ENCODE data around the gene RAD18. TPM values are rescaled to one million over a fixed set of nuclear protein-coding genes. Genes with fewer than 3 reads are reported as not detected.

The RAD18 gene
- total and polyA plus RNA-seq, 7 donors: 3.5 to 25.8 (median 6.4) TPM

DNA sequence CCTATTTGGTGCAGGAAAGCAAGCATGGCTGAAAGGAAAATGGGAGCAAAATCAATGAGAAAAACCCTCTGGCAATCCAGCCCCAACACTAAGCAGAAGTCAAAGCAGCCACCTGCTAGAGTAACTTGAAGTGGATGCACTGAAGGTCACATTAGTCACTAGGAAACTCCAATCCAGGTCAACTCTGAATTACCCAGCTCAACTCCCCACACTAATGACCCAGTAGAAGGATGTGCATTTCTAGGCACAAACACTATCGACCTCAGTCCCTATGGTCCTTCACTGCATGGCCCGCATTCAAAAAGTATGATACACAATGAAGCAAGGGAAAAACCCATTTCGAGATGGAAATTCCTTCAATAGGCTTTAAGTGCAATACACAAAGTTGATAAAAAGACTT is 80.6 kb downstream of the RAD18 start:
- H3K9me3 ChIP-seq: no peaks in the 10 kb centered on the region
- H3K27me3 ChIP-seq: no peaks in the 10 kb centered on the region
- DNase-seq: no peak
- no peak for TF ChIP-seq POLR2A (IDR thresholded peaks at IDR 0.05)
- TF ChIP-seq EP300 (IDR thresholded peaks at IDR 0.05): no peak
- TF ChIP-seq, protein P1, sequence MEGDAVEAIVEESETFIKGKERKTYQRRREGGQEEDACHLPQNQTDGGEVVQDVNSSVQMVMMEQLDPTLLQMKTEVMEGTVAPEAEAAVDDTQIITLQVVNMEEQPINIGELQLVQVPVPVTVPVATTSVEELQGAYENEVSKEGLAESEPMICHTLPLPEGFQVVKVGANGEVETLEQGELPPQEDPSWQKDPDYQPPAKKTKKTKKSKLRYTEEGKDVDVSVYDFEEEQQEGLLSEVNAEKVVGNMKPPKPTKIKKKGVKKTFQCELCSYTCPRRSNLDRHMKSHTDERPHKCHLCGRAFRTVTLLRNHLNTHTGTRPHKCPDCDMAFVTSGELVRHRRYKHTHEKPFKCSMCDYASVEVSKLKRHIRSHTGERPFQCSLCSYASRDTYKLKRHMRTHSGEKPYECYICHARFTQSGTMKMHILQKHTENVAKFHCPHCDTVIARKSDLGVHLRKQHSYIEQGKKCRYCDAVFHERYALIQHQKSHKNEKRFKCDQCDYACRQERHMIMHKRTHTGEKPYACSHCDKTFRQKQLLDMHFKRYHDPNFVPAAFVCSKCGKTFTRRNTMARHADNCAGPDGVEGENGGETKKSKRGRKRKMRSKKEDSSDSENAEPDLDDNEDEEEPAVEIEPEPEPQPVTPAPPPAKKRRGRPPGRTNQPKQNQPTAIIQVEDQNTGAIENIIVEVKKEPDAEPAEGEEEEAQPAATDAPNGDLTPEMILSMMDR (IDR thresholded peaks at IDR 0.05): no peak
- TF ChIP-seq POLR2AphosphoS5 (IDR thresholded peaks at IDR 0.05): no peak
- intact Hi-C loops (cut with DNase I): no loop called here
- peaks cover 0 to 12% (median 0%) of the 10 kb centered on the region in 4 donors for H3K36me3 ChIP-seq
- 90 to 94% methylated on average over 3 of the region's 3 CpGs for WGBS, 2 donors
- peaks cover 0 to 1% (median 0%) of the 10 kb centered on the region in 4 donors for H3K4me1 ChIP-seq
- no peak overlapping the region for H3K27ac ChIP-seq
- no peak overlapping the region for H3K4me3 ChIP-seq

DNA sequence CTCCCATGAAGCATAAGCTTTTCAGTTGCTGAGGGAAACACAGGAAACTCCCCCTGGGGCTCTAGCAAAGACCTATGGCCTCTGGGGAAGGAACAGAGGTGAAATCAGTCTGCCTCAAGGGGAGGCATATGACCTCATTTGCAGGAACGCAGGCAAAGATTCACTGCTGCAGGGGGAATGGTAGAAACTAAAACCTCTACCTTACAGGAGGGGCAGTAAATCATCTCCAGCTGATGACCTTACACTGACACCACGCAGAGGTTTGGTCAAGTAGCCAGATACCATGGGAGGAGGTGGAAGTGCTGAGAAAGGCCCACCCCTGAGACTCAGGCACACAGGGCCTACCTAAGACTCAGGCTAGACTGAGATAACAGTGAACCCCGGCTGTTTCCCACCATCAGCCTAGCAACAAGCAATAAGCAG is 81.1 kb downstream of the RAD18 start:
- Histone ChIP-seq H3K27me3 (no peaks in the 10 kb centered on the region), H3K36me3 (peaks cover 0 to 12% (median 0%) of the 10 kb centered on the region in 4 donors)
- TF ChIP-seq POLR2AphosphoS5 (IDR thresholded peaks at IDR 0.05): no peak

DNA sequence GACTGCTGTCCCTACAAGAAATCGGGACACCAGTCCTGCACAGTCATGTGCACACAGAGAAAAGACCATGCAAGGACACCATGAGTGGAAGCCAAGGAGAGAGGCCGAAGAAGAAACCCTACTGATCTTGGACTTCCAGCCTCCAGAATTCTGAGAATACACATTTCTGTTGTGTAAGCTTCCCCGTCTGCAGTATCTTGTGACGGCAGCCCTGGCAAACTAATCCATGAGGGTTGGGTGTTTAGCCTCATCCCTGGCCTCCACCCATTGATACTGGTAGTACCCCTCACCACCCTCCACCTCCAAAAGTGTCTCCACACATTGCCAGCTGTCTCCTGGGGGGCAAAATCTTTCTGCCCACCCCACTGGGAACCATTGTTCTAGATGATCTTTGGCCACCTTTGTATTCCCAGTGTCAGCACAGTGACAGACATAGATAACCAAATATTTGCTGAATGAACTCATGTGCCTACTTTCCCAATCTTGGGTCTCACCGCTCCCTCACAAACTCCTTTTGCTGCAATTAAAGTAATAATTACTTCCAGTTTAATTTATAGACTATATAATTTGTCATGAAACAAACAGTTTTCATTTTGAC is 83.8 kb downstream of the RAD18 start:
- 98% methylated on average over 5 of the region's 5 CpGs for WGBS, 2 donors
- intact Hi-C loops (cut with DNase I): no loop called here
- no peak overlapping the region for H3K27ac ChIP-seq
- H3K4me3 ChIP-seq: no peak overlapping the region
- no peak for DNase-seq
- TF ChIP-seq POLR2A (IDR thresholded peaks at IDR 0.05): no peak
- no peak for TF ChIP-seq POLR2AphosphoS5 (IDR thresholded peaks at IDR 0.05)
- TF ChIP-seq, protein P1 (IDR thresholded peaks at IDR 0.05): no peak
- TF ChIP-seq EP300 (IDR thresholded peaks at IDR 0.05): no peak
- no peaks in the 10 kb centered on the region for H3K27me3 ChIP-seq
- H3K36me3 ChIP-seq: peaks cover 0 to 12% (median 0%) of the 10 kb centered on the region in 4 donors
- no peaks in the 10 kb centered on the region for H3K9me3 ChIP-seq
- H3K4me1 ChIP-seq: peaks cover 0 to 5% (median 0%) of the 10 kb centered on the region in 4 donors

More for the DNA sequence above, 81.1 kb downstream of the RAD18 start:
- DNase-seq: no peak
- Histone ChIP-seq H3K27ac (no peak overlapping the region), H3K9me3 (no peaks in the 10 kb centered on the region), H3K4me1 (no peaks in the 10 kb centered on the region), H3K4me3 (no peak overlapping the region)
- WGBS, 2 donors: 76 to 87% methylated on average over 3 of the region's 3 CpGs
- intact Hi-C loops (cut with DNase I): no loop called here

DNA sequence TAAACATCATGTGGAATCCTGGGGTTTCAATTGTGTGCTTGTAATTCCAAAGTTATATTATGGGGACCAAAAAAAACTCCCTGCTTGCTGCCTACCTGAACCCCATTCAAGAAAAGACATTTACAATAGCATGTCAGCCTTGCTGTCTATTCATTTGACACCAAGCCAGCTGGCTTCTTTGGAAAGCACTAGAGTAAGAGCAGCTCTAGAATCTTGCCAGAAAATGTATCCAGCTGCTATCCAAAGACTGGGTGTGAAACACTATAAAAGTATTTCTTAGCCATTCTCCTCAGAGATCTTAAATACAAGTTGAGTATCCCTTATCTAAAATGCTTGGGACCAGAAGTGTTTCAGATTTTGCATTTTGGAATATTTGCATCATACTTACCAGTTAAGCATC is 87.4 kb downstream of the RAD18 start:
- Histone ChIP-seq H3K27me3 (no peaks in the 10 kb centered on the region), H3K27ac (no peak overlapping the region), H3K4me3 (no peak overlapping the region), H3K9me3 (no peaks in the 10 kb centered on the region), H3K36me3 (peaks cover 0 to 8% (median 0%) of the 10 kb centered on the region in 4 donors), H3K4me1 (peaks cover 0 to 5% (median 0%) of the 10 kb centered on the region in 4 donors)
- TF ChIP-seq, protein P1 (IDR thresholded peaks at IDR 0.05): no peak
- TF ChIP-seq POLR2AphosphoS5 (IDR thresholded peaks at IDR 0.05) (no peak), EP300 (IDR thresholded peaks at IDR 0.05) (no peak), POLR2A (IDR thresholded peaks at IDR 0.05) (no peak)
- intact Hi-C loops (cut with DNase I): no loop called here
- DNase-seq: no peak

DNA sequence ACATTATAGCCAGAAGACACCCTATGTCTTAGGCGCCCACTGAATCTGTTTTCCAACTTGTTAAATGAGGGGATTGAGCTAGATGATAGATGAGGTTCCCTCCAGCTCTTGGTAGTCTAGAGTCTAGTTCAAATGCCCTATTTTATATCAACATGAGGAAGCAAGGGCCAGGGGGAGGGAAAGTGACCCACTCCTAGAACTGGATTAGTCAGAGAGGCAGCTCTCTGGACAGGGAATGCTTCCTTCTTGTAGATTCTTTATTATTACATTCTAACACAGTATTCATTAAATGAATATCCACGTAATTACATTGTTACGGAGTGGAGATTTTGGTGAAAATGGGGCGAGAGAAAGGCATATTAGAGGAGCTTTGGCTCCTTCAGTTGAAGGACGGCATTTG is 89.5 kb downstream of the RAD18 start:
- Histone ChIP-seq H3K27ac (no peak overlapping the region), H3K4me3 (no peak overlapping the region), H3K4me1 (peaks cover 0 to 5% (median 0%) of the 10 kb centered on the region in 4 donors), H3K36me3 (no peaks in the 10 kb centered on the region), H3K9me3 (no peaks in the 10 kb centered on the region), H3K27me3 (no peaks in the 10 kb centered on the region)
- TF ChIP-seq, protein P1 (IDR thresholded peaks at IDR 0.05): no peak
- TF ChIP-seq POLR2AphosphoS5 (IDR thresholded peaks at IDR 0.05) (no peak), EP300 (IDR thresholded peaks at IDR 0.05) (no peak), POLR2A (IDR thresholded peaks at IDR 0.05) (no peak)
- intact Hi-C loops (cut with DNase I): no loop called here
- no peak for DNase-seq
- WGBS, 2 donors: 97 to 98% methylated on average over 5 of the region's 5 CpGs

Data from sigmoid colon (tissue), 7 donors.